Hepatocyte (in vitro differentiated cells): ENCODE data around the gene PLXDC1.

Experiments used
- CTCF ChIP-seq: fragments of 200-600 bp; sonication (generic); IDR thresholded peaks from 2 replicates; pipeline ENCODE4 v1.5.1; 2016; ENCODE audit warnings: antibody characterized with exemption, mild to moderate bottlenecking; ENCODE audit not compliant: poor library complexity
- EZH2 ChIP-seq: fragments of 200-600 bp; sonication (generic); IDR thresholded peaks from 2 replicates; pipeline ENCODE4 v1.6.1; 2016; ENCODE audit warnings: antibody characterized with exemption, mild to moderate bottlenecking, borderline replicate concordance
- EZH2phosphoT487 ChIP-seq: fragments of 200-600 bp; sonication (generic); IDR thresholded peaks from one replicate; pipeline ENCODE4 v1.6.1; 2018; ENCODE audit warnings: antibody characterized with exemption, mild to moderate bottlenecking, low read depth, moderate library complexity; ENCODE audit not compliant: unreplicated experiment, severe bottlenecking

GRCh38 chr17:39081851-39082250 is 69.6 kb downstream of the PLXDC1 start:
- TF ChIP-seq EZH2phosphoT487 (no peak), CTCF (no peak), EZH2 (no peak)
